H1 (cell line): ENCODE measurements around the gene KRABD2.

Source experiments
- CTCF ChIA-PET: fragments of 300-600 bp; sonication (Branson Sonifier 250); formaldehyde crosslinking; loops from one replicate; lab custom pipeline; 2021; ENCODE audit not compliant: partially characterized antibody; lab: Charles Lee
- POLR2A ChIA-PET: fragments of 300-600 bp; sonication (Branson Sonifier 250); formaldehyde crosslinking; loops from one replicate; lab custom pipeline; 2021; ENCODE audit warnings: inconsistent platforms; ENCODE audit not compliant: partially characterized antibody; lab: Charles Lee
- DNase-seq, 2 experiments: peaks; one replicate each; pipeline versions ENCODE4 v3.0.0 to v3.0.0-alpha.2; 2010 to 2022; ENCODE audit warnings: low spot score in 2 of 2, low read depth in 1 of 2, mixed read lengths in 1 of 2
- FAIRE-seq: peaks from 2 replicates; lab custom pipeline; 2011; peaks lifted over from hg19 to GRCh38; lab: Jason Lieb, UNC
- H2AFZ ChIP-seq: 2 replicates; pipeline ENCODE4 v1.8.1; 2012; ENCODE audit warnings: low read length, inconsistent platforms
- H2AK5ac ChIP-seq: 2 replicates; pipeline ENCODE4 v1.6.1; 2013; ENCODE audit warnings: low read depth, low read length
- H2BK120ac ChIP-seq: replicated peaks from 2 replicates; pipeline ENCODE3; 2013; ENCODE audit warnings: low read depth, low read length, inconsistent platforms
- H2BK12ac ChIP-seq: 2 replicates; pipeline ENCODE4 v1.6.1; 2013; ENCODE audit warnings: low read depth, low read length
- H2BK15ac ChIP-seq: 2 replicates; pipeline ENCODE4 v1.6.1; 2013; ENCODE audit warnings: low read length
- H2BK20ac ChIP-seq: 2 replicates; pipeline ENCODE4 v1.6.1; 2013; ENCODE audit warnings: low read length
- H2BK5ac ChIP-seq: 2 replicates; pipeline ENCODE4 v1.6.1; 2013; ENCODE audit warnings: low read depth, low read length
- H3K14ac ChIP-seq: 2 replicates; pipeline ENCODE4 v1.6.1; 2013; ENCODE audit warnings: inconsistent platforms; ENCODE audit not compliant: insufficient read length
- H3K18ac ChIP-seq: 2 replicates; pipeline ENCODE4 v1.6.1; 2013; ENCODE audit warnings: low read length; ENCODE audit errors: extremely low read depth
- H3K23ac ChIP-seq: 2 replicates; pipeline ENCODE4 v1.6.1; 2013; ENCODE audit warnings: inconsistent platforms; ENCODE audit not compliant: insufficient read length
- H3K23me2 ChIP-seq: 2 replicates; pipeline ENCODE4 v1.6.1; 2013; ENCODE audit warnings: low read depth, low read length
- H3K27ac ChIP-seq: 2 replicates; pipeline ENCODE4 v1.6.1; 2011; ENCODE audit warnings: low read depth, low read length, inconsistent platforms
- H3K27me3 ChIP-seq, 4 experiments: replicated peaks in 1 of 4; 1 replicate in 1 of 4; 2 replicates in 3 of 4; pipeline versions ENCODE4 v1.6.1 to v1.8.1; 2011 to 2013; ENCODE audit warnings: low read length in 3 of 4, mild to moderate bottlenecking in 3 of 4, inconsistent platforms in 2 of 4, mixed read lengths in 2 of 4, moderate library complexity in 1 of 4; ENCODE audit not compliant: control insufficient read depth in 3 of 4, insufficient read depth in 3 of 4; ENCODE audit errors: extremely low read depth in 1 of 4
- H3K36me3 ChIP-seq, 4 experiments: 2 replicates each; pipeline versions ENCODE4 v1.6.1 to v1.8.1; 2011 to 2013; ENCODE audit warnings: mild to moderate bottlenecking in 4 of 4, low read length in 3 of 4, moderate library complexity in 2 of 4, control low read depth in 1 of 4, inconsistent platforms in 1 of 4; ENCODE audit not compliant: insufficient read depth in 4 of 4, control insufficient read depth in 2 of 4
- H3K4ac ChIP-seq: replicated peaks from 2 replicates; pipeline ENCODE3; 2013; ENCODE audit warnings: low read length, low read depth, mixed read lengths, inconsistent platforms; ENCODE audit not compliant: insufficient read length
- H3K4me1 ChIP-seq, 4 experiments: replicated peaks in 1 of 4; 1 replicate in 1 of 4; 2 replicates in 3 of 4; pipeline versions ENCODE4 v1.6.1 to v1.8.1; 2011 to 2013; ENCODE audit warnings: low read length in 3 of 4, inconsistent platforms in 2 of 4, mixed read lengths in 1 of 4; ENCODE audit not compliant: insufficient read depth in 4 of 4, control insufficient read depth in 3 of 4
- H3K4me2 ChIP-seq, 2 experiments: 2 replicates each; pipeline versions ENCODE4 v1.6.1 to v1.8.1; 2011 to 2013; ENCODE audit warnings: low read depth in 2 of 2, low read length in 2 of 2, control low read depth in 1 of 2, inconsistent platforms in 1 of 2, mild to moderate bottlenecking in 1 of 2; ENCODE audit not compliant: insufficient read depth in 1 of 2
- H3K4me3 ChIP-seq, 4 experiments: fragments of 200-600, 300-600 bp in 1 of 4; sonication (generic), shearing (Covaris generic), sonication (Bioruptor Twin) in 1 of 4; 2 replicates each; pipeline versions ENCODE4 v1.5.1 to v1.8.1; 2011 to 2016; ENCODE audit warnings: low read length in 4 of 4, low read depth in 3 of 4, control low read depth in 2 of 4, inconsistent platforms in 2 of 4, mild to moderate bottlenecking in 2 of 4, mixed read lengths in 1 of 4, moderate library complexity in 1 of 4; ENCODE audit not compliant: insufficient read depth in 2 of 4; ENCODE audit errors: extremely low read depth in 1 of 4
- H3K56ac ChIP-seq: replicated peaks from 2 replicates; pipeline ENCODE3; 2013; ENCODE audit warnings: low read depth, mild to moderate bottlenecking, mixed read lengths, low read length, inconsistent platforms; ENCODE audit not compliant: insufficient read length
- H3K79me1 ChIP-seq: 2 replicates; pipeline ENCODE4 v1.6.1; 2013; ENCODE audit warnings: low read depth, low read length, control low read depth
- H3K79me2 ChIP-seq, 2 experiments: 2 replicates each; pipeline versions ENCODE4 v1.6.1 to v1.8.1; 2012 to 2013; ENCODE audit warnings: low read length in 2 of 2, mild to moderate bottlenecking in 2 of 2, inconsistent platforms in 1 of 2; ENCODE audit not compliant: insufficient read depth in 2 of 2, control insufficient read depth in 1 of 2
- H3K9ac ChIP-seq, 4 experiments: replicated peaks in 1 of 4; 1 replicate in 1 of 4; 2 replicates in 3 of 4; pipeline versions ENCODE4 v1.6.1 to v1.8.1; 2011 to 2013; ENCODE audit warnings: low read depth in 3 of 4, low read length in 3 of 4, control low read depth in 2 of 4, mild to moderate bottlenecking in 2 of 4, moderate library complexity in 2 of 4, inconsistent platforms in 1 of 4; ENCODE audit errors: extremely low read depth in 1 of 4
- H3K9me3 ChIP-seq, 2 experiments: 2 replicates each; pipeline versions ENCODE4 v1.6.1 to v1.8.1; 2012 to 2013; ENCODE audit warnings: mild to moderate bottlenecking in 2 of 2, moderate library complexity in 2 of 2, control low read depth in 1 of 2, inconsistent platforms in 1 of 2, low read depth in 1 of 2, low read length in 1 of 2, mixed read lengths in 1 of 2; ENCODE audit not compliant: insufficient read depth in 2 of 2
- H4K20me1 ChIP-seq, 2 experiments: replicated peaks in 1 of 2; 2 replicates each; pipeline versions ENCODE3 to v1.8.1; 2011 to 2013; ENCODE audit warnings: inconsistent platforms in 2 of 2, low read length in 2 of 2, mild to moderate bottlenecking in 1 of 2; ENCODE audit not compliant: insufficient read depth in 2 of 2, control insufficient read depth in 1 of 2
- H4K5ac ChIP-seq: 2 replicates; pipeline ENCODE4 v1.6.1; 2013; ENCODE audit warnings: low read length, low read depth, mixed read lengths, inconsistent platforms; ENCODE audit not compliant: insufficient read length
- H4K8ac ChIP-seq: 2 replicates; pipeline ENCODE4 v1.8.0; 2013; ENCODE audit warnings: mild to moderate bottlenecking, moderate library complexity, low read length, inconsistent platforms; ENCODE audit not compliant: insufficient read depth; ENCODE audit errors: extremely low read depth
- H4K91ac ChIP-seq: replicated peaks from 2 replicates; pipeline ENCODE3; 2013; ENCODE audit warnings: low read length, mixed read lengths, inconsistent platforms; ENCODE audit not compliant: insufficient read length
- CBX5 ChIP-seq: fragments of 300-800, 300-1000 bp; sonication (generic); IDR thresholded peaks from 2 replicates; pipeline ENCODE4 v1.7.1; 2016; ENCODE audit warnings: antibody characterized with exemption, low read length, low read depth
- CHD2 ChIP-seq: IDR thresholded peaks from 2 replicates; pipeline ENCODE4 v1.6.1; 2012; ENCODE audit warnings: low read length, improper control_type of control experiment
- CTBP2 ChIP-seq: IDR thresholded peaks from 2 replicates; pipeline ENCODE4 v1.7.0; 2011; ENCODE audit warnings: borderline replicate concordance, mild to moderate bottlenecking, moderate library complexity, mixed read lengths, low read length; ENCODE audit not compliant: insufficient read depth, insufficient read length
- SIRT6 ChIP-seq: IDR thresholded peaks from one replicate; pipeline ENCODE4 v1.7.1; 2012; ENCODE audit warnings: low read length, inconsistent platforms
- SUZ12 ChIP-seq: fragments of 200-600 bp; sonication (generic); IDR thresholded peaks from 2 replicates; pipeline ENCODE4 v1.6.1; 2012; ENCODE audit warnings: mild to moderate bottlenecking, inconsistent platforms, low read length, moderate library complexity, mixed read lengths
- TAF1 ChIP-seq: IDR thresholded peaks from 2 replicates; pipeline ENCODE4 v1.6.1; 2011; ENCODE audit warnings: mild to moderate bottlenecking, low read depth, low read length
- YY1 ChIP-seq: IDR thresholded peaks from 2 replicates; pipeline ENCODE4 v1.6.1; 2011; ENCODE audit warnings: low read depth, mild to moderate bottlenecking, low read length
- WGBS, 2 experiments: shearing (Covaris generic) in 1 of 2; methylation state at CpG; one replicate each; pipeline versions ENCODE4 v1.1.6 to v1.1.7; 2013 to 2015; ENCODE audit warnings: low lambda C conversion rate in 2 of 2, mixed read lengths in 2 of 2, inconsistent platforms in 1 of 2, low coverage in 1 of 2, missing lambda C conversion rate in 1 of 2; ENCODE audit not compliant: insufficient replicate concordance in 2 of 2, insufficient coverage in 1 of 2, insufficient read length in 1 of 2; ENCODE audit errors: extremely low coverage in 1 of 2, missing lambda C conversion rate in 1 of 2; 5-methylcytosine and 5-hydroxymethylcytosine counted together
- TF ChIP-seq, protein P1 (sequence below): IDR thresholded peaks from 2 replicates; pipeline ENCODE4 v1.6.1; 2012; ENCODE audit warnings: inconsistent platforms

The KRABD2 gene

DNA sequence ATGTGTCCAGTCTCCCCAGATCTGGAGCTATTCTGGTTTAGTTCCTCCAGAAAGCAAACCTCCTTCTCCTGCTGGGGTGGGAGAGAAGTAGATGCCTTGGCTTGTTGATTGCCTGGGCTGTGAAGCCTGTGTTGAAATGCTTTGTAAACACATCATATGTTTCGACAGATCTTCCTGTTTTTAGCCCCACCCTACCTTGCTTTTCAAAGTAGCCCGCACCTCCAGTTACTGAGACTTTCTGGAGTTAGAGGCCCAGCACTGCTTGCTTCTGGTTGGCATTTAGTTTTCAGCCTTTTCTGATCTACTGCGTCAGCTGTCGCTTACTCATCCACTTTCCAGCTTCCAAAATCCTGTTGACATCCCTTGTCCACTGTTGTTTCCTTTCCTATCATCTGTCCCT is 41.3 kb upstream of the KRABD2 start:
- WGBS, 2 experiments = 86% methylated on average over 4 of the region's 4 CpGs; no CpG with 5 or more reads in 1 of the 2 experiments
- FAIRE-seq = no peak
- TF ChIP-seq SIRT6 = no peak
- no peak for TF ChIP-seq YY1
- TF ChIP-seq CTBP2 = no peak
- no peak for TF ChIP-seq TAF1
- no peak for TF ChIP-seq CBX5
- TF ChIP-seq, protein P1, sequence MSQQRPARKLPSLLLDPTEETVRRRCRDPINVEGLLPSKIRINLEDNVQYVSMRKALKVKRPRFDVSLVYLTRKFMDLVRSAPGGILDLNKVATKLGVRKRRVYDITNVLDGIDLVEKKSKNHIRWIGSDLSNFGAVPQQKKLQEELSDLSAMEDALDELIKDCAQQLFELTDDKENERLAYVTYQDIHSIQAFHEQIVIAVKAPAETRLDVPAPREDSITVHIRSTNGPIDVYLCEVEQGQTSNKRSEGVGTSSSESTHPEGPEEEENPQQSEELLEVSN = no peak
- TF ChIP-seq CHD2 = no peak
- no peak for TF ChIP-seq SUZ12

More for the DNA sequence above, 41.3 kb upstream of the KRABD2 start:
- no peaks in the 10 kb centered on the region for H3K9me3 ChIP-seq
- ChIA-PET CTCF (interaction anchor here (4.5 kb wide), 1 partner anchor 9 kb away, joined by 21 read pairs; no protein-coding TSS in a partner anchor), POLR2A (no interaction called here)
- H3K4me3 ChIP-seq = no peak overlapping the region
- H3K4me2 ChIP-seq = no peak overlapping the region
- H3K4me1 ChIP-seq = no peaks in the 10 kb centered on the region
- no peak overlapping the region for H4K91ac ChIP-seq
- no peak overlapping the region for H3K23ac ChIP-seq
- H4K20me1 ChIP-seq = no peaks in the 10 kb centered on the region
- H2BK20ac ChIP-seq = no peak overlapping the region
- H3K36me3 ChIP-seq = no peaks in the 10 kb centered on the region
- no peak overlapping the region for H2AK5ac ChIP-seq
- H3K14ac ChIP-seq = no peak overlapping the region
- no peaks in the 10 kb centered on the region; the same call in 1 of the 2 replicates for H3K23me2 ChIP-seq
- H2BK15ac ChIP-seq = no peak overlapping the region
- H3K27me3 ChIP-seq = no peaks in the 10 kb centered on the region
- no peak overlapping the region for H3K4ac ChIP-seq
- H2BK12ac ChIP-seq = no peak overlapping the region
- H3K79me2 ChIP-seq = no peaks in the 10 kb centered on the region
- H3K79me1 ChIP-seq = no peaks in the 10 kb centered on the region
- no peak overlapping the region for H3K9ac ChIP-seq
- no peak for DNase-seq
- H2AFZ ChIP-seq = no peak overlapping the region
- H3K27ac ChIP-seq = no peak overlapping the region
- H3K18ac ChIP-seq = no peak overlapping the region
- no peak overlapping the region for H3K56ac ChIP-seq
- H2BK120ac ChIP-seq = no peak overlapping the region
- H2BK5ac ChIP-seq = no peak overlapping the region
- no peak overlapping the region for H4K8ac ChIP-seq
- no peak overlapping the region for H4K5ac ChIP-seq
